Dedifferentiated amniotic fluid mesenchymal stem cell (primary cell): ENCODE results near the gene VPS16.
"Not testable (repeated sequence)": the region's sequence is repeated elsewhere in the genome, so short reads cannot be mapped to it uniquely, and the experiment has no call there.

Experiments
- DNase-seq: peaks from one replicate; pipeline ENCODE4 v3.0.0-alpha.2; 2016; ENCODE audit errors: extremely low spot score

VPS16 gene

DNA sequence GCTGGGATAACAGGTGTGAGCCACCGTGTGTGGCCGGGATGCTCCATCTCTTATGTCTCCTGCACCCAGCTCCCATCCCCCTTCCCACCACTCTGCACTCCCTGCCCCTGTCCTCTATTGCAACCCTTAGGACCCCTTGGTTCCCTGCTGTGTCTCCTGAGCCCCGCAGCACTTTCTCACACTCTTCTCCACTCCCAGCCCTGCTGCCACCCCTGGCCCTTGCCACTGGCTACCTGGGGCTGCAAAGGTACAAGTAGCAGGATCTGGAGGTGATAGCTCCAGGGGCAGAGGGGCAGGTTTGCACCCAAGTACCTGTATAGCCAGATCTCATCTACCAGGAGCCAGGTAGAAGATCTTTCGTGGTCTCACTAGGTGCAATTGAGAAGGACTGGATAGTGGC is 33.5 kb upstream of the VPS16 start:
- DNase-seq, result no peak

DNA sequence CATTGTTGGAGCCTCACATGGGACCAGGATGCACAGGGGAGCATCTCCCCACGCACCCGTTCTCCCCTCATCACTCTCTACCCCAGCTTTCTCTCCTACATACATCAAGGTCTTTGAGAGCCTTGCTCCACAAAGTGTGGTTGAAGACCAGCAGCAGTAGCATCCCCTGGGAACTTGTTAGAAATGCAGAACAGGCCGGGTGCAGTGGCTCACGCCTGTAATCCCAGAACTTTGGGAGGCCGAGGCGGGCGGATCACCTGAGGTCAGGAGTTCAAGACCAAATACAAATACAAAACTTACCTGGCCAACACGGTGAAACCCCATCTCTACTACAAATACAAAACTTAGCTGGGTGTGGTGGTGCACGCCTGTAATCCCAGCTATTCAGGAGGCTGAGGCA is 32.6 kb upstream of the VPS16 start:
- DNase-seq, result not testable (repeated sequence)

DNA sequence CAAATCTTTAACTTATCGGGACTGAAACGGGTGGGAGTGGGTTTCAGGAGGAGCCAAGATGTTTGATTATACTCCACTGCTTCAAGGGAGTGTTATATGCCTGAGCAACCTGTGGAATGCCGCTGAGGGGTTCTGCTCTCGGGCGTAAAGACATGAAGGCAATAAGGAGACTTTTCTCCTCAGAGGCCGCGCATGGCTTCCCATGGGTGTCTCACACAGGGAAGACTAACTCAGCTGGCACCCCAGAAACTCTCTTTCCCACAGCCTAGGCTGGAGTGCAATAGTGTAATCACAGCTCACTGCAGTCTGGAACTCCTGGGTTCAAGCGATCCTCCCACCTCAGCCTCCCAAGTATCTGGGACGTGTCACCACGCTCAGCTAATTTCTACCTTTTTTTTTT is 30.9 kb upstream of the VPS16 start:
- DNase-seq, result no peak

DNA sequence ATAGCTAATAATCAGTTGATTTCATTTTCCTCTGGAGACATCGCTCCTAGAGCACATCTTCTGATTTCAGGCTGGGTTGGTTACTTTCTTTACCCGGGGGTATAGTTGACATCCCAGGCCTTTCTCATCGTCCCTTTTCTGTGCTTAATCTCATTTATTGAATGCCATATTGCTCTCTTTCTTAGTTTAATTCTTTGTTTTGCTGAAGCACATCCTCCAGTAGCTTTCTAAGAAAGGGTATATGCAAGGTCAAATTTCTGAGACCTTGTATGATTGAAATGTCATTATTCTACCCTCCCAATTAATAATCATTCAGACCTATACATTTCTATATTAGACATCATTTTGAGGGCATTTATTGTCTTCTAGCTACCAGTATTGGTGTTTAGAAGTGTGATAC is 28.4 kb upstream of the VPS16 start:
- DNase-seq, result no peak

DNA sequence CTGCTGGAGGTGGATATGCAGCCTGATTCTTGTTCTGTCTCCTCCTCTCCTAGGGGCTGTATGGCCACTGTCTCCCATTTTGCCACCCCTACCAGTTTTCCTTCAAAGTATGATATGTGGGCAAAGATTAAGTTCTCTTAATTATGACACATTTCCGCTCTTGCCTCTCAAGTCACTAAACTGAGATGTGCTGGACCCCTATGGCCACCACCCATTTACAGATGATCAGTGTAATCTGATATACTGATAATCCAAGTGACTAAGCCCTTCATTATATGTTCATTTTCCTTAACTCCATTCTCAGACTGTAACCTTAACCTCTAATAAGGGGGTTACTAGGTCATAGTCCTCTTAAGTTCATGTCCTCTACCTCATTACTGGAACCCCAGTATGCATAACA is 26.5 kb upstream of the VPS16 start:
- DNase-seq, result no peak

DNA sequence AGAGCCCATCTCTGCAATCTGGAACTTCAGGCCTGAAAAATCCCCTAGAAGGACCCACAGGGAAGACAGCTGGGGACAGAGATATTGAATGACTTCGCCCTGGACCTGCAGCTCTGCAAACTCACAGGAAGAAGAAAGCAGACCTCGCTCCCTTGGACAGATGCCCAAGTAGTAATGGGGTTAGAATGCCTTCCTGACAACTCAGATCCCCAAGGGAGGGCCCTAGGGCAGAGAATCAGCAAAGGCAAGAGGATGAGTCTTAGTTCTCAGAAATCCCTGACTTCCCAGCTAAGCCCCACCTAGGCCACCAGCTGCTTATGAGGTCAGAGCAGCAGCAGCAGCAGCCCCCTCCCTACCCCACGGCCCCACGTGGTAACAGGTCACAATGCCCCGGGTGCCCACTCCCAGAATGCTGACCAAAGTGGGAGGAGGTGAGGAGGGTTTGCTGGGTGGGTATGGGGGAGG is 25.9 kb upstream of the VPS16 start, which contains the start of gene C20orf141:
Gene C20orf141, plus strand, starts transcription at position 401 of the 465 bp plus-strand sequence. CDS start 198 bp downstream, outside the sequence.
- peak; percentile 85 for DNase-seq

DNA sequence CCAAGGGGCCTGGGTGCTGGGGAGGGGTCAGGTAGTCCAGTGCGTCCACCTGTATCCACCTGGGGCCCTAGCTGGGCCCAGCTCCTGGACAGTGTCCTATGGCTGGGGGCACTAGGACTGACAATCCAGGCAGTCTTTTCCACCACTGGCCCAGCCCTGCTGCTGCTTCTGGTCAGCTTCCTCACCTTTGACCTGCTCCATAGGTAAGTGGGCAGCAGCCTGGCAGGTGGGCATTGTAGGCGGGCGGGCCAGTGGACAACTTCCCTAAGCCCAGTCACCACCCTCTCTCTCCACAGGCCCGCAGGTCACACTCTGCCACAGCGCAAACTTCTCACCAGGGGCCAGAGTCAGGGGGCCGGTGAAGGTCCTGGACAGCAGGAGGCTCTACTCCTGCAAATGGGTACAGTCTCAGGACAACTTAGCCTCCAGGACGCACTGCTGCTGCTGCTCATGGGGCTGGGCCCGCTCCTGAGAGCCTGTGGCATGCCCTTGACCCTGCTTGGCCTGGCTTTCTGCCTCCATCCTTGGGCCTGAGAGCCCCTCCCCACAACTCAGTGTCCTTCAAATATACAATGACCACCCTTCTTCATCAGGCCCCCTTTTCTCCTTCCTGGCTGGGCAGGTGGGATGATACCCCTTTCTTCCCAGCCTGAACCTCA is 25.2 kb upstream of the VPS16 start:
- DNase-seq, result no peak

DNA sequence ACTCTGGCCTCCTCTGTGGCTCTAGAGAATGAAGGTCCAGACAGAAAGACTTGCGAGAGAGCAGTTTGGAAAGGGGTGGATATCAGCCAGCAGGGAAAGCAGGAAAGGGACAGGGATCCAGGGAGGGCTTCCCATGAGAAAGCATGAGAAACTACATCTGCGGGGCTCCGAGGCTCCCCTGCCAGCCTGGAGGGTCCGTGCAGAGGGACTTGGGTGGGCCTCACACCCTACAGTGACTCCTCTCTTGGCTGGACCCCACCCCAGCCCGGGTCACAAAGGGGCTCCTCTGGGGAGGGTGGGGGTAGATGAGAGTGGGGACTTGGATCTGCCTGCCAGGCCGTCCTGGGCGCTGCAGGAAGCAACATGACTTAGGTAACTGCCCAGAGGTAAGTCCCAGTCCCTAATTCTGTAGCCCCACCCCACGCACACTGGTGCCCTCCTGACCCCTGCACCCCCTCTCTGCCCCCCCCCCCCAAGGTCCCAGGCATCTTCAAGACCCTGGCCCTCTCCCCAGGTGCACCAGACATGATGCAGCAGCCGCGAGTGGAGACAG is 24.4 kb upstream of the VPS16 start, which contains the start of gene TMEM239:
Gene TMEM239, plus strand, starts transcription at position 335 of the 553 bp plus-strand sequence. Its CDS starts 191 bp downstream, at position 526.
- no peak for DNase-seq

DNA sequence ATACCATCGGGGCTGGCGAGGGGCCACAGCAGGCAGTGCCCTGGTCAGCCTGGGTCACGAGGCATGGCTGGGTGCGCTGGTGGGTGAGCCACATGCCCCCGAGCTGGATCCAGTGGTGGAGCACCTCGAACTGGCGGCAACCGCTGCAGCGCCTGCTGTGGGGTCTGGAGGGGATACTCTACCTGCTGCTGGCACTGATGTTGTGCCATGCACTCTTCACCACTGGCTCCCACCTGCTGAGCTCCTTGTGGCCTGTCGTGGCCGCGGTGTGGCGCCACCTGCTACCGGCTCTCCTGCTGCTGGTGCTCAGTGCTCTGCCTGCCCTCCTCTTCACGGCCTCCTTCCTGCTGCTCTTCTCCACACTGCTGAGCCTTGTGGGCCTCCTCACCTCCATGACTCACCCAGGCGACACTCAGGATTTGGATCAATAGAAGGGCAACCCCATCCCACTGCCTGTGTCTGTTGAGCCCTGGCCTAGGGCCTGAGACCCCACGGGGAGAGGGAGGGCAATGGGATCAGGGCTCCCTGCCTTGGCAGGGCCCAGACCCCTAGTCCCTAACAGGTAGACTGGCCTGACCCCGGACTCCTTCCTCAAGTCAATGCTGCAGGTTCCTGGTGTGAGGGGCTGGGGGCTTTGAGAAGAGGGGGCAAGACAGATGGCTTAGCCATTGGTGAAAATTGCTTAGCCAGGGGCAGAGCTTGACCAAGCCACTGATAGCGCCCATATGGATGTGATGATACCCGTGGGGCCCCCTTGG is 23.8 kb upstream of the VPS16 start:
- DNase-seq, result no peak

DNA sequence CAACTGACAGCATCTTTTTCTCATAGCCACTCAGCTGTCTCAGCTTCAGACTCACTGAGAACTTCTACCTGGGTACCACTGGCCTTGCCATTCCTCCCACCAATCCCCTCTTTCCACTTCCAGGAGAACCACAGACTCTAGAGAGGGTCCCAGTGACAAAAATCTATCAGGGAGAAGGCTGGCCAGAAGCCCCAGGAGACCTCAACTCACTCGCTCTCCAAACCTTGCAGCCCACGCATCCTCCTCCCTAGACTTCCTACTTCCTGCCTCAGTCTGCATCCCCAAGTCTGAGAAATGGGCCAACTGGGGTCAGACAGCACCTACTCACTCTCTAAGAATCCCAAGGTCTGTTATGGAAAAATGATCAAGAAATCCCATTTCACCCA is 23.2 kb upstream of the VPS16 start:
- DNase-seq, result no peak

DNA sequence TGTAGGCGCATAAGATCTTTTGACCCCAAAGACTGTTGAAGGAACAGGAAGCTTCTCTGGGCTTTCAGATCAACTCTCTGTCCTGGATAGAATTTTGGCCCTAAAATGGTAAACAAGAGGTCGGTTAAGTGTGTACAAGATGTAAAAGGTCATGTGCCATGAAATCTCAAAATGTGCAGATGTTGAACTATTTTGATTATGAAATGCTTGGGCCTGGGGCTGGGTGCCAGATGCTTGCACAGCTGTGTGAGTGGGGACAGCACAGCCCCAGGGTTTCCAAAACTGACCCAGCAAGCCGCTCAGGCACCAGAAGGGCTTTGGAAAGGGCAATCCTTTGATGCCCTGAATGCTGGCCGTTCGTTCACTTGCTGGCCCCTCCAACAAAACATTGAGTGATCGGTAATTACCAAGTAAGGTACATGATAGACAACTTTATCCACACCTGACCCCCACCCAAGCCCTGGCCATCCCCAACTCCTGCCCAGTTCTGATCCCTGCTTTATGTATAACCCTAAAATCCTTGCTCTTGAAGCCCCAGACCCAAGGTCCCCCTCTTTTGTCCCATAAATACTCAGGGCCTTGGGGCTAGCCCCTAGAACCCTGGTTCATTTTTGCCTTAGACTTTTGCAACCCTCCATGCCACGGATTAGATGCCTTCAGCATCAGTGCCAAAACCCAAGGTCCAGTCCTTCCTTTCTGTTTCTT is 22.5 kb upstream of the VPS16 start:
- no peak for DNase-seq

DNA sequence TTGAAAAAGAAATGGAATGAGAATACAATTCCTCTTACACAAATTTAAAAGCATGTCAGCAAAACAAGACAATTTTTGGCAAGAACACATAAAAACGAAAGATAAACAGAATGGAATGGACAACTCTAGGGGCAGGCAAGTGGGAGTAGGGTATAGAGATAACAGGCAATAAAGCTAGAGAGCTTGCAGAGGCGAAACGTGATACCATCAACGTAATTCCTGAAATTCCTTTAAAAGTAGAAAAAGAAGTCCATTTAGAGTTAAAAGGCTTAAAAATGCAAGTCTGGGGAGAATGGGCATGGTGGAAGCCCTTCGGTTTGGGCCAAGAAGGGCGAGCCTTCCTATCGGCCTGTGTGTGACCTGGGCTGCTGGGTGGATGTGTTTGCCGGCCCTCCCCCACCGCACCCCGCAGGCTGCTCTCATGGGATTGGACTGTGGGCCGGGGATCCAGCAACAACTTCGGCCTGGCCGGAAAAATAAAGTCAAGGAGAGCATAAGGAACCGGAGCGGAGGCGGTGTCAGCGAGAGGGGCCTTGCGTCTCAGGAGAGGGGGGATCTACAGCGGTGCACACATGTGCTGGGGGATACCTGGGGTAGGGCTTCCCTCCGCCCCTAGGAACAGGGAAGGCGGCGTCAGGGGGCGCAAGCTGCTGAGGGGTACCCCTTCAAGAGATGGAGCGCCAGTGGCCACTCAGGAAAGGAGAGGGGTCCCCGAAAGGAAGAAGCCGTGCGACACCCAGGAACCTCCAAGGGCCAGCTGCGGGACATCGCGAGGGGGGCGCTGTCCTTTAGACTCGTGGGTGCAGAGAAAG is 20.3 kb upstream of the VPS16 start:
- peak; percentile 29 for DNase-seq

DNA sequence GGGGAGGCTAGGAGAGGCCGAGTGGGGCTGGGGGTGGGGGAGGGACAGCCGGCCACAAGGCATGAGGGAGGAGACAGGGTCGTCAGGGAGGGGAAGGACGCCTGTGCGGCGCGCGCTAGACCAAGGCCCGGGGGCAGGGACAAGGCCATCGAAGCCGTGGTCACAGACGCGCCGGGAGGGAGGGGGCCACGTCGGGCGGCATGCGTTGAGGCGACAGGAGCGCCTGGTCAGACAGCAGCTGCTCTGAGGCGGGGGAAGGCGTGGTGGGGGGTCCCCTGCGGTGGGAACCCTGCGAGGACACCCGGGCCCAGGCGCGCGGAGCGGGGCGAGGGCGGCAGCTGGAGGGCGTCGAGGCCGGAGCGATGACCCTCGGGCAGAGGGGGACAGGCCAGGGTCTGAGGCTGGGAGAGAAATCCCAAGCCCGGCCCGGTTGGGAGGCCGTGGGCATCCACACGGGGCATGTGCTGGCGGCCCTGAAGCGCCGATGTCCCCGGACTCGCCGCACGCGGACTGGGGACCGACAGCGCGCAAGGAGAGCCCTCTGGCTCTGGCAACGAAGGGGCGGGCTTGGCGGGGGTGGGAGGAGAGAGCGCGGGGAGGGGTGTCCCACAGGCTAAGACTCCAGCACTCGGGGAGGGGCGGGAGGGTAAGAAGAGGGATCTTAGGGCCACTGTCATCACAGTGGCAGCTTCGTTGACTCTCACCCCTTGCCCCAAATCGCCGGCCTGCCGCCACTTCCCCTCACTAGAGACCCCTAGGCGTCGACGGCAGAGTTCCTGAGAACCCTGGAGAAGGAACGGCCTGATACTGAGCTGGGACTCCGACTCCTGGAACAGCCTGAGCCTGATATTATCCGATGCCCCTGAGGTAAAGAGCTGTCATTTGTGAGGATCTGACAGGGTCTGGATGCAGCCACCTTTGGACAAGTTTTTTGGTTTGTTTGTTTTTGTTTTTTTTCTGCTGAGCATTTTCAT is 19.4 kb upstream of the VPS16 start:
- no peak for DNase-seq

DNA sequence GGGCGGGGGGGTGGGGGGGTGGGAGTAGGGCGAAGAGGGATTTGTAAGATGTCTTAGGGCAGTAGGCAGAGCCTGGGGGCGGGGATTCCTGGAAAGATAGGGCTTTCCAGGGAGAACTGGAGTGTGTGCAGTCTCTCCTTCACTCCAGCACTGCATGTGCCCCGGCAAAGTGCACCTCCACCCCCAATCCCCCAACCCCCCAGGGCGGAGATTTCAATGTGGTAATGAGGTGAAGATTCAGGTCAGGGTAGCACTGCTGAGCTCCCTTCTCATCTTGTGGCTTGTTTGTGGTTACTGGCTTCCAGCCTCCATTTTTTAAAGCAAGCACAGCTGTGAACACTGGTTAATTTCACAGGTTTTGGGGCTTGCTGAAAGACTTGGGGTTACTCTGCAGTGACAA is 18.5 kb upstream of the VPS16 start:
- no peak for DNase-seq

DNA sequence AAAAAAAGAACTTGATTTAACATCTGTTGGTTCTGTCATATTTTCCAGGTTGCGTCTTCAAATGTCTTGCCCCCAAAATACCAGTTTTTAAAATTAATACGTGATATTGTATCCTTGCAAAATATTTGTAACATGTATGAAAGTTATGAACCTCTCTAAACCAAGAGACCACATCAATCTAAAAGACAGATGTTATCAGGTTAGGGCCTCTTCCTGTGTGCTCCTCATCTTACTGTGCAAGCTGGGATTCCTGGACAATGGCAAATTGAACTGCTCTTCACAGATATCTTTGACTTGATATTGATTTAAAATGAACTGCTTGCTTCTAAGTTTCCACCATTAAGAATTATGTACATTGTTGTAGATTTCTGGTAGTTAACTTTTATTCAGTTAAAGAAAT is 14.8 kb upstream of the VPS16 start:
- DNase-seq, result no peak

DNA sequence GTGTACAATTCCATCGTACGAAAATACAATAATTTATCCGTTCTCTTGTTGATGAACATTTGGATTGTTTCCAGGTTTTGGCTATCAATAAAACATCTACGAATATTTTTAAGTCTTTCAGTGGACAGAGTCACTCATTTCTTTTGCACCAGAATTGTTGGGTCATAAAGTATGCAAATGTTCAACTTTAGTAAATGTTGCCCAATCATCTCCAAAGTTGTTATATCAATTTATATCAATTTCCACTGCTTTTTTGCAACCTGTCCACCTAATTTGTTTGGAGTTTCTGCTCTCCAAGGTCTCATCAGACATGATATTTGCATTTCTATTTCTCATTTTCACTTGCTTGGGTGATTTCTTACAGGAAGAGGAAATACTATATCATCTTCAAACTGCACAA is 13.9 kb upstream of the VPS16 start:
- no peak for DNase-seq

DNA sequence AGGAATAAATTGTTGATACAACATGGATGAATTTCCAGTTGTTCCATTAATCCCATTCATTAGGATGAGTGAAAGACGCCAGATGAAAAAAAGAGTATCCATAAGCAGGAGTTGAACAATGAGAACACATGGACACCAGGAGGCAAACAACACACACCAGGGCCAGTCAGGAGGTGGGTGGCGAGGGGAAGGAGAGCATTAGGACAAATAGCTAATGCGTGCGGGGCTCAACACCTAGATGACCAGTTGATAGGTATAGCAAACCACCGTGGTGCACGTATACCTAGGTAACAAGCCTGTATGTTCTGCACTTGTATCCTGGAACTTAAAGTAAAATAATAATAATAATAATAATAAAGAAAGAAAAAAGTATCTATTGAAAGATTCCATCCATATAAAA is 11.2 kb upstream of the VPS16 start:
- DNase-seq, result no peak

DNA sequence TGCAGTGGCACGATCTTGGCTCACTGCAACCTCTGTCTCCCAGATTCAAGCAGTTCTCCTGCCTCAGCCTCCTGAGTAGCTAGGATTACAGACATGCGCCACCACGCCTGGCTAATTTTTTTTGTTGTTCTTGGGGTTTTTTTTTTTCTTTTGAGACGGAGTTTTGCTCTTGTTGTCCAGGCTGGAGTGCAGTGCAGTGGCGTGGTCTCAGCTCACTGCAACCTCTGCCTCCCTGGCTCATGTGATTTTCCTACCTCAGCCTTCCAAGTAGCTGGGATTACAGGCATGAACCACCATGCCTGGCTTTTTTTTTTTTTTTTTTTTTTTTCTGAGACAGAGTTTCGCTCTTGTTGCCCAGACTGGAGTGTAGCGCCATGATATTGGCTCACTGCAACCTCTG is 9.3 kb upstream of the VPS16 start:
- DNase-seq, result not testable (repeated sequence)

DNA sequence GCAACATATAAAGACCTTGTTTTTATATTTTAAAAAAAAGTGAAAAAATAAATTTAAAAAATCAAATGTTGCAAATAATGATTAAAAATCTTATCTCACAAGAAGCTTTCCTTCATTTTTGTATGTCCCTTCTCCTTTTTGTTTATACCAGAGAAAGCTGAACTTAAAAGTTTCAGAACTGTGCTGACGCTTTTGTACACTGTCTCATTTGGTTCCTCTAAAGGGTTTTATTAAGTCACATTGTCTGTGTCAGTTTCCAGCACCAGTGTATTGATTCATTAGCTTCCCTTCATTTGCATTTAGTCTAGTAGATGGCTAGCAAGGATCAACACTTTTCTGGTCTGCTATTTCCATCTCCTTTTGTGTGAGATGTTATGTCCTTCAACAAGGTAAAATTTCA is 6.8 kb upstream of the VPS16 start:
- no peak for DNase-seq

DNA sequence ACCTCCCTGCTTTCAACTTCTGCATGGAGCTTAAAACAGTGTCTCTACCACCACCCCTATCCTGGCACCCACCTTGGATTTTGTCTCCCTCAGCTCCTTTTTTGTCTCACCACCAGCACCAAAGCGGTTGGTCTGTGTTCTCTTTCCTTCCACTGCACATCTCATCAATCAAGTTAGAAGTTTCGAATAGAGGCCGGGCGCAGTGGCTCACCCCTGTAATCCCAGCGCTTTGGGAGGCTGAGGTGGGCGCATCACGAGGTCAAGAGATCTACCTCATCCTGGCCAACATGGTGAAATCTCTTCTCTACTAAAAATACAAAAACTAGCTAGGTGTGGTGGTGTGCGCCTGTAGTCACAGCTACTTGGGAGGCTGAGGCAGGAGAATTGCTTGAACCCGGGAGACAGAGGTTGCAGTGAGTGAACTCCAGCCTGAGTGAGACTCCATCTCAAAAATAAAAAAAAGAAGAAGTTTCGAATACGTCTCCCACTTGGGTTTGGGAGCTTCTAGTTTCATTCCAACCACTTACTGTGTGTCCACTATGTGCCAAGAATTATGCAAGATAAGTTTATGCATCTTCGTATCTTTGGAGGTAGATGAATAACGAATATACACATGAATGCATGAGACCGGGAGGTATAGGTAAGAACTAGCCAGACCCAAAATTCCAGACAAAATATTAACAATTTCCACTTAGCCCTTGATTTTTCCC is 6.0 kb upstream of the VPS16 start:
- DNase-seq, result no peak
